22Rv1 (cell line): ENCODE data around the gene GABRA6.

ENCODE experiments used
- H3K27ac ChIP-seq: fragments of 450-650 bp; 2 replicates; pipeline ENCODE4 v1.5.1; 2017
- ZFX ChIP-seq: fragments of 450-650 bp; IDR thresholded peaks from 2 replicates; pipeline ENCODE4 v1.6.1; 2017; ENCODE audit warnings: antibody characterized with exemption, borderline replicate concordance
- TF ChIP-seq, protein P1 (sequence below): fragments of 450-650 bp; IDR thresholded peaks from 2 replicates; pipeline ENCODE4 v1.5.1; 2017; ENCODE audit warnings: mild to moderate bottlenecking

GABRA6 gene

DNA sequence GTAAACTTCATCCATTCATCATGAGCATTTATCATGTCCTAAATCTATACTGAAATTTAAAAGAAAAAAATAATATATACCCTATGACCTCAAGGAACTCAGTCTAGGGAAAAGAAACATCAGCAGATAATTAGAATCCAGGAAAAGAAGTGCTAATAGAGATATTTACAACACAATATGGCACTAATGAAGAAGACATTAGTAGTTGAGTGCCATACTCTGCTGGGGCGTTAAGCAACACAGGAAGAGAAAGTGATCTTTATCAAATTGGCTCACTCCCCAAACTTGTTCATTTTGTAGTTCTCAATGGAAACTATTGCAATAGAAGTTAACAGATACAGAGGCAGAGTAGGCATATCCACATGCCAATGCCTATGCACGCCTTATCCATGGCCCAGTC, 27.5 kb downstream of the GABRA6 start:
- no peak overlapping the region for H3K27ac ChIP-seq
- TF ChIP-seq, protein P1, sequence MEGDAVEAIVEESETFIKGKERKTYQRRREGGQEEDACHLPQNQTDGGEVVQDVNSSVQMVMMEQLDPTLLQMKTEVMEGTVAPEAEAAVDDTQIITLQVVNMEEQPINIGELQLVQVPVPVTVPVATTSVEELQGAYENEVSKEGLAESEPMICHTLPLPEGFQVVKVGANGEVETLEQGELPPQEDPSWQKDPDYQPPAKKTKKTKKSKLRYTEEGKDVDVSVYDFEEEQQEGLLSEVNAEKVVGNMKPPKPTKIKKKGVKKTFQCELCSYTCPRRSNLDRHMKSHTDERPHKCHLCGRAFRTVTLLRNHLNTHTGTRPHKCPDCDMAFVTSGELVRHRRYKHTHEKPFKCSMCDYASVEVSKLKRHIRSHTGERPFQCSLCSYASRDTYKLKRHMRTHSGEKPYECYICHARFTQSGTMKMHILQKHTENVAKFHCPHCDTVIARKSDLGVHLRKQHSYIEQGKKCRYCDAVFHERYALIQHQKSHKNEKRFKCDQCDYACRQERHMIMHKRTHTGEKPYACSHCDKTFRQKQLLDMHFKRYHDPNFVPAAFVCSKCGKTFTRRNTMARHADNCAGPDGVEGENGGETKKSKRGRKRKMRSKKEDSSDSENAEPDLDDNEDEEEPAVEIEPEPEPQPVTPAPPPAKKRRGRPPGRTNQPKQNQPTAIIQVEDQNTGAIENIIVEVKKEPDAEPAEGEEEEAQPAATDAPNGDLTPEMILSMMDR = no peak
- TF ChIP-seq ZFX = no peak

DNA sequence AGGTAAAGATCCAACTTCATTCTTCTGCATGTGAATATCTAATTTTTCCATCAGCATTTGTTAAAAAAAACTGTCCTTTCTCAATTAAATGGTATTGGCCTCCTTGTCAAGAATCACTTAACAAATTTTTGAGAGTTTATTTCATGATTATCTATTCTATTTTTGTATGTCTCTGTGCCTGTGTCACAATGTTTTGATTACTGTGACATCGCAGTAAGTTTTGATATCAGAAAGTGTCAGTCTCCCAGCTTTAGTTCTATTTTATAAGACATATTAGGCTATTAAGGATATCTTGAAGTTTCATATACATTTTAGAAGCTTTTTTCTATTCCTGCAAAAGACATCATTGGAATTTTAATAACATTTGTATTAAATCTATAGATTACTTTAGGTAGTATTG, 33.6 kb downstream of the GABRA6 start:
- no peak overlapping the region for H3K27ac ChIP-seq
- TF ChIP-seq, protein P1 = no peak

DNA sequence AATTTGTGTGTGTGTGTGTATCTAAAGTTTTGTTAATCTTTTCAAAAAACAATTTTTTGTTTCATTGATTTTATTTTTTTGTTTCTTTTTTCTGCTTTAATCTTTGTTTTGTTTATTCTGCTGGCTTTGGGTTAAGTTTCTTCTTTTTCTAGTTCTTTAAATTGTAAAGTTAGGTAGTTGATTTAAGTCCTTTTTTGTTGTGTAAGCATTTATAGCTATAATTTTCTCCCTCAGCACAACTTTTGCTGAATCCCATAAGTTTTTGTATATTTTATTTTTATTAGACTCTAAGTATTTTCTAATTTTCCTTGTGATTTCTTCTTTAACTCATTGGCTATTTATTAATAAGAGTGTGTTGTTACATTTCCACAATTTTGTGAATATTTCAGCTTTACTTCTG, 34.9 kb downstream of the GABRA6 start:
- TF ChIP-seq, protein P1 = no peak
- no peak for TF ChIP-seq ZFX
- H3K27ac ChIP-seq = no peak overlapping the region

DNA sequence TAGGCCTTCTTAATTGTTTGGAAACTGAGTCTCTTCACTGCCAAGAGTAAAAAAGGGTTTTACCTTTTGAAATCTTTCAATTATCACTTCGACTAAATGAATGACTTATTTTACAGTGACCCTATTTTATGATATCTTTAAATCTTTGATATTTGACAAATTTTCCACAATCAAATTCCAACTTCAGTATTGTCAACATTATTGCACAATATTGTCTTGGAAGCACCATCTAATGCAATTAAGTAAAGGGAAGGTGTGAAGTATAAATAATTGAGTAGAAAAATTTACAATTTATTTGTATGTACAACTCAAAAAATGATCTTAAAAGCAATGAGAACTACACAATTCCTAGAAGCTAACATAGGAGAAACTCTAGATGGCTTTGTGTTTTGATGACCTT, 49.2 kb downstream of the GABRA6 start:
- no peak for TF ChIP-seq ZFX
- TF ChIP-seq, protein P1 = no peak

DNA sequence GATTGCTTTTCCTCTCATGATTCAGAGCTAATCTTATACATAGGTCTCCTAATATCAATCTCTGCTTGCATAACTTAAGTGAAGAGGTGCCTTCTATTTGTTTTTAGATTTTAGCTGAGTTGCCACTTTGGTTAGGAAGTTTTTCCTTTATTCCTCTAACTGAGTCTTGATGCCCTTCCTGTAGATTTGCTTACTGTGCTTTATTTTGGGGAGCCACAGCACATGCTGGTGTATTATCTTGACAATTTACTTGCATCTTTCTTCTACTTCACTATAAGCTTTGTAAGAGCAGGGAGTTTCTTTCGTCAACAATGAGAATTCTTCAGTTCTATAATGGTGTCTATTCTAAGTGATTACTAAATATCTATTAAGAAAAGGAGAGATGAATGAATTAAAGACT, 54.9 kb downstream of the GABRA6 start:
- H3K27ac ChIP-seq = no peak overlapping the region
- no peak for TF ChIP-seq ZFX
- TF ChIP-seq, protein P1 = no peak

More for the DNA sequence above, 49.2 kb downstream of the GABRA6 start:
- no peak overlapping the region; the same call in 1 of the 2 replicates for H3K27ac ChIP-seq

DNA sequence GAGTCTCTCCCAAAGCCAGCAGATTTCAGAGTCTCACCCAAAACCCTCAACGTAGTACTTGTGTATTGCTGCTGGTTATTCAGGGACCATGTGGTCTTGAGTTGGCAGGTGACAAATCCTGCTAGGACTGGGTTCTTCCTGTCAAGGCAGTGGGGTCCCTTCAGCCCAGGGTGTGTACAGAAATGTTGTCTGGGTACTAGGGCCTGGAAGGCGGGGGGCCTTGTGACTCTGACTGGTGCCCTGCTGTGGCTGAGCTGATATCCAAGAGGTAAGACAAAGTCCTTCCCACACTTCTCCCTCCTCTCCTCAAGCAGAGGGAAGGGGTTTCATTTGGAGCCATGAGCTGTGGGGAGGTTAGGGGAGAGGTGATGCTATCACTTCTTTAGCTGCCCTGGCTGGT, 58.8 kb downstream of the GABRA6 start:
- TF ChIP-seq ZFX = no peak
- TF ChIP-seq, protein P1 = no peak
- no peak overlapping the region for H3K27ac ChIP-seq

DNA sequence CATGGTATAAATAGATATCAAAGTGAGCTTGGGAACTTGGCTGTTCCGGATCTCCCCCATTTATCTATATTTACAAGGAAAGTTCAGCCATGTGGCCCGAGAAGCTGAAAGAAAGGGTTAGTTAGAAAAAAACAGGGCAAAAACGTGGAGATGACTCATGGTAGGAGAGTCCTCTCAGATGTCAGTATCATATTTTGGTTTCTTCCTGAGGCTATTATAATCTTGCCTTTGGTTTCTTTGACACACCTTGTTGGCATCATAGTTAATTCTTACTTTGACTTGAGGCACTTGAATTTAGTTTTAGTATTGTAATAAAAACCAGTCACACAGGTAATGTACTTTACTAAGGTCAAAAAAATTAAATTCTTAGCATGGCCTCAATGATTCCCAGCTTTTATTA, 59.9 kb downstream of the GABRA6 start:
- no peak overlapping the region for H3K27ac ChIP-seq
- TF ChIP-seq, protein P1 = no peak
- no peak for TF ChIP-seq ZFX
